Adrenal gland (tissue), 5 donors: ENCODE data around the gene ZNF133.

Source experiments
- POLR2A ChIP-seq, 2 donors: fragments of 450-650 bp; IDR thresholded peaks; one replicate each; pipeline ENCODE4 v1.6.1; 2017; ENCODE audit warnings: antibody characterized with exemption in 2 of 2, mild to moderate bottlenecking in 2 of 2, moderate library complexity in 1 of 2
- TF ChIP-seq, protein P1 (sequence below), 6 experiments: fragments of 450-650 bp in 4 of 6; fragments of 200-600 bp in 2 of 6; sonication (generic) in 1 of 6; IDR thresholded peaks; 1 replicate in 5 of 6; 2 replicates in 1 of 6; pipeline versions ENCODE4 v1.5.1 to v1.8.0; 2016 to 2021; ENCODE audit warnings: antibody characterized with exemption in 6 of 6, mild to moderate bottlenecking in 2 of 6, moderate library complexity in 1 of 6
- donor health status: DM: no; HTN: no; CAD: no.

DNA sequence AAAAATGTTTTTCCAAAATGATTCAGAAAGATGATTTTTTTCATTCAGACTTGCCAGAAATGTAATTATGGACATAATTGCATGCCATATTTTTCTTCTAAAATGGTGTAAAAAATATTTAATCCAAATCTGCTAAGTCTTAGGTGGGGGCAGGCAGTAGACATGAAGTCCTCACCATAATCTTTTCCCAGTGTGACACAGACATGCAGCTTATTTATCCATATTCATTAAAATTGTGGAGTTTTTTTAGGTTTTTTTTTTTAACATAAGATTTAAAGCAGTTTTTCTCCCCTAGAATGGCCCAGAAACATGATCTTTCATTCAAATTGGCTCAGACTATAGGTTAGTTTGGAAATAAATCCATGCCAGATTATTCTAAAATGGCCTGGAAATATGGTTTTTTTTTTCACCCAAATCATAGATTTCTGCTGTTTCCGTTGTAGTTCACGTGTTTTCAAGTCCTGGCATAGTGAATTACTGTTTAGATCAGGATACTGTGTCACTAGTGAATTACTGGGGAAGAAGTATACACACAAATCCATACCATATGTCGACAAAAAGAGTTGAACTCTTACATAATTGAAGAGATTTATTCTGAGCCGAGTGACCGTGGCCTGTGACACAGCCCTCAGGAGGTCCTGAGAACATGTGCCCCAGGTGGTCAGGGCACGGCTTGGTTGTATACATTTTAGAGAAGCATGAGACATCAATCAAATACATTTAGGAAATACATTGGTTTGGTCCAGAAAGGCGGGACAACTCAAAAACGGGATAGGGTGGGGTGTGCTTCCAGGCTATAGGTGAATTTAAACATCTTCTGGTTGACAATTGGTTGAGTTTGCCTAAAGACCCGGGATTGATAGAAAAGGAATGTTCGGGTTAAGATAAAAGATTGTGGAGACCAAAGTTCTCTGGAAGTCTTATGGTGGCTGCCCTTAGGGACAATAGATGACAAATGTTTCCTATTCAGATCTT is 33.9 kb downstream of the ZNF133 start:
- TF ChIP-seq, protein P1, sequence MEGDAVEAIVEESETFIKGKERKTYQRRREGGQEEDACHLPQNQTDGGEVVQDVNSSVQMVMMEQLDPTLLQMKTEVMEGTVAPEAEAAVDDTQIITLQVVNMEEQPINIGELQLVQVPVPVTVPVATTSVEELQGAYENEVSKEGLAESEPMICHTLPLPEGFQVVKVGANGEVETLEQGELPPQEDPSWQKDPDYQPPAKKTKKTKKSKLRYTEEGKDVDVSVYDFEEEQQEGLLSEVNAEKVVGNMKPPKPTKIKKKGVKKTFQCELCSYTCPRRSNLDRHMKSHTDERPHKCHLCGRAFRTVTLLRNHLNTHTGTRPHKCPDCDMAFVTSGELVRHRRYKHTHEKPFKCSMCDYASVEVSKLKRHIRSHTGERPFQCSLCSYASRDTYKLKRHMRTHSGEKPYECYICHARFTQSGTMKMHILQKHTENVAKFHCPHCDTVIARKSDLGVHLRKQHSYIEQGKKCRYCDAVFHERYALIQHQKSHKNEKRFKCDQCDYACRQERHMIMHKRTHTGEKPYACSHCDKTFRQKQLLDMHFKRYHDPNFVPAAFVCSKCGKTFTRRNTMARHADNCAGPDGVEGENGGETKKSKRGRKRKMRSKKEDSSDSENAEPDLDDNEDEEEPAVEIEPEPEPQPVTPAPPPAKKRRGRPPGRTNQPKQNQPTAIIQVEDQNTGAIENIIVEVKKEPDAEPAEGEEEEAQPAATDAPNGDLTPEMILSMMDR (IDR thresholded peaks at IDR 0.05) = no peak
- no peak for TF ChIP-seq POLR2A (IDR thresholded peaks at IDR 0.05)
